ENCODE results near the gene DGKI.

DGKI gene

GRCh38 chr7:137474540-137475026 lies 372.2 kb downstream of the DGKI start:
- H3K4me3 ChIP-seq (ENCODE audit: low read depth, low read length, poor library complexity, severe bottlenecking) = no peak overlapping the region
- H3K36me3 ChIP-seq (ENCODE audit: insufficient read depth, low read length) = no peaks in the 10 kb centered on the region
- H4K20me1 ChIP-seq (ENCODE audit: insufficient read depth, low read length) = no peaks in the 10 kb centered on the region
- no peaks in the 10 kb centered on the region for H3K27me3 ChIP-seq (ENCODE audit: insufficient read depth, low read length)
- H3K4me2 ChIP-seq (ENCODE audit: low read length) = no peak overlapping the region
- no peak overlapping the region for H3K9ac ChIP-seq (ENCODE audit: low read length)
- H3K4me1 ChIP-seq (ENCODE audit: insufficient read depth, low read length, severe bottlenecking) = no peaks in the 10 kb centered on the region
- H3F3A ChIP-seq (ENCODE audit: insufficient read depth, low read length) = no peaks in the 10 kb centered on the region
- TF ChIP-seq, protein P1, sequence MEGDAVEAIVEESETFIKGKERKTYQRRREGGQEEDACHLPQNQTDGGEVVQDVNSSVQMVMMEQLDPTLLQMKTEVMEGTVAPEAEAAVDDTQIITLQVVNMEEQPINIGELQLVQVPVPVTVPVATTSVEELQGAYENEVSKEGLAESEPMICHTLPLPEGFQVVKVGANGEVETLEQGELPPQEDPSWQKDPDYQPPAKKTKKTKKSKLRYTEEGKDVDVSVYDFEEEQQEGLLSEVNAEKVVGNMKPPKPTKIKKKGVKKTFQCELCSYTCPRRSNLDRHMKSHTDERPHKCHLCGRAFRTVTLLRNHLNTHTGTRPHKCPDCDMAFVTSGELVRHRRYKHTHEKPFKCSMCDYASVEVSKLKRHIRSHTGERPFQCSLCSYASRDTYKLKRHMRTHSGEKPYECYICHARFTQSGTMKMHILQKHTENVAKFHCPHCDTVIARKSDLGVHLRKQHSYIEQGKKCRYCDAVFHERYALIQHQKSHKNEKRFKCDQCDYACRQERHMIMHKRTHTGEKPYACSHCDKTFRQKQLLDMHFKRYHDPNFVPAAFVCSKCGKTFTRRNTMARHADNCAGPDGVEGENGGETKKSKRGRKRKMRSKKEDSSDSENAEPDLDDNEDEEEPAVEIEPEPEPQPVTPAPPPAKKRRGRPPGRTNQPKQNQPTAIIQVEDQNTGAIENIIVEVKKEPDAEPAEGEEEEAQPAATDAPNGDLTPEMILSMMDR (IDR thresholded peaks at IDR 0.05; ENCODE audit: low read length) = no peak
- TF ChIP-seq EZH2 (IDR thresholded peaks at IDR 0.05; ENCODE audit: borderline replicate concordance, low read length) = no peak
- no peaks in the 10 kb centered on the region for H3K9me3 ChIP-seq (ENCODE audit: low read length)
- H2AFZ ChIP-seq (ENCODE audit: low read length) = no peak overlapping the region
- no peak overlapping the region for H3K27ac ChIP-seq (ENCODE audit: low read depth, low read length, poor library complexity, severe bottlenecking)
- no peaks in the 10 kb centered on the region for H3K9me2 ChIP-seq (ENCODE audit: low read depth, low read length)
- no peaks in the 10 kb centered on the region for H3K79me2 ChIP-seq (ENCODE audit: insufficient read depth, low read length)

- H3K4me3 ChIP-seq (ENCODE audit: low read depth, low read length, poor library complexity, severe bottlenecking) = no peak overlapping the region
- H2AFZ ChIP-seq (ENCODE audit: low read length) = no peak overlapping the region
- no peaks in the 10 kb centered on the region for H3K36me3 ChIP-seq (ENCODE audit: insufficient read depth, low read length)
- H3K4me1 ChIP-seq (ENCODE audit: insufficient read depth, low read length, severe bottlenecking) = no peaks in the 10 kb centered on the region
- H3K9ac ChIP-seq (ENCODE audit: low read length) = no peak overlapping the region
- no peaks in the 10 kb centered on the region for H3K9me2 ChIP-seq (ENCODE audit: low read depth, low read length)
- H4K20me1 ChIP-seq (ENCODE audit: insufficient read depth, low read length) = no peaks in the 10 kb centered on the region
- H3F3A ChIP-seq (ENCODE audit: insufficient read depth, low read length) = no peaks in the 10 kb centered on the region
- H3K4me2 ChIP-seq (ENCODE audit: low read length) = no peak overlapping the region
- no peak for TF ChIP-seq EZH2 (IDR thresholded peaks at IDR 0.05; ENCODE audit: borderline replicate concordance, low read length)
- TF ChIP-seq, protein P1 (IDR thresholded peaks at IDR 0.05; ENCODE audit: low read length) = no peak
- no peak overlapping the region for H3K27ac ChIP-seq (ENCODE audit: low read depth, low read length, poor library complexity, severe bottlenecking)
- no peaks in the 10 kb centered on the region for H3K79me2 ChIP-seq (ENCODE audit: insufficient read depth, low read length)
- H3K27me3 ChIP-seq (ENCODE audit: insufficient read depth, low read length) = no peaks in the 10 kb centered on the region
- no peaks in the 10 kb centered on the region for H3K9me3 ChIP-seq (ENCODE audit: low read length)
Measured at GRCh38 chr7:137471128-137471527, 375.6 kb downstream of the DGKI start.

DNA sequence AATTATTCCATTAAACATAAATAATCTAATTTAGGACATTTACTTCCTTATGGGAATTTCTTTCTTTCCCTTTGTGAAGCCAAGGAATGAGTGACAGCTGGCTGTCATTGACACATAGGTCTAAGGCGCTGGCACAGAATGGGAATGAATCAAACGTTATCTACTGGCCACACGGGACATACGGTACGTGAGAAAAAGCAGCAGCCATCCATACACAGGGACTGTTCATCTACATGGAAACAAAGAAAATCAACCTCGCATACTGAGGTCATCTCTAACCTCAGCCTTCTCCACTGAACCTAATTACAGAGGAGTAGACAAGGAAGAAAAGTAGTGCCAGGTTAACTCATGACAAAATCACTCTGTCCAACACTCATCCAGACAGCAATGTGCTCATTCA lies 376.9 kb downstream of the DGKI start:
- Histone ChIP-seq H3K4me2 (ENCODE audit: low read length) (no peak overlapping the region), H3F3A (ENCODE audit: insufficient read depth, low read length) (no peaks in the 10 kb centered on the region), H3K4me3 (ENCODE audit: low read depth, low read length, poor library complexity, severe bottlenecking) (no peak overlapping the region), H3K4me1 (ENCODE audit: insufficient read depth, low read length, severe bottlenecking) (no peaks in the 10 kb centered on the region), H3K36me3 (ENCODE audit: insufficient read depth, low read length) (no peaks in the 10 kb centered on the region), H4K20me1 (ENCODE audit: insufficient read depth, low read length) (no peaks in the 10 kb centered on the region), H3K9me2 (ENCODE audit: low read depth, low read length) (no peaks in the 10 kb centered on the region), H3K9ac (ENCODE audit: low read length) (no peak overlapping the region), H3K9me3 (ENCODE audit: low read length) (no peaks in the 10 kb centered on the region), H3K27me3 (ENCODE audit: insufficient read depth, low read length) (no peaks in the 10 kb centered on the region), H3K27ac (ENCODE audit: low read depth, low read length, poor library complexity, severe bottlenecking) (no peak overlapping the region), H3K79me2 (ENCODE audit: insufficient read depth, low read length) (no peaks in the 10 kb centered on the region), H2AFZ (ENCODE audit: low read length) (no peak overlapping the region)
- TF ChIP-seq, protein P1 (IDR thresholded peaks at IDR 0.05; ENCODE audit: low read length) = no peak
- TF ChIP-seq EZH2 (IDR thresholded peaks at IDR 0.05; ENCODE audit: borderline replicate concordance, low read length) = no peak
